NT2/D1 (cell line): ENCODE data around the gene TOMM6.

Experiments
- DNase-seq: peaks from one replicate; pipeline ENCODE4 v3.0.0-alpha.2; 2011; ENCODE audit warnings: low read depth, low spot score
- H3K27me3 ChIP-seq: 2 replicates; pipeline ENCODE4 v1.6.0; 2011; ENCODE audit warnings: mild to moderate bottlenecking; ENCODE audit not compliant: insufficient read length, insufficient read depth
- H3K36me3 ChIP-seq: 2 replicates; pipeline ENCODE4 v1.6.1; 2011; ENCODE audit warnings: mild to moderate bottlenecking, low read length, mixed read lengths; ENCODE audit not compliant: insufficient read depth, insufficient read length
- H3K4me1 ChIP-seq: 2 replicates; pipeline ENCODE4 v1.5.1; 2011; ENCODE audit not compliant: insufficient read depth, insufficient read length
- H3K4me3 ChIP-seq: 2 replicates; pipeline ENCODE4 v1.5.1; 2011; ENCODE audit warnings: low read depth; ENCODE audit not compliant: insufficient read length
- H3K9ac ChIP-seq: 2 replicates; pipeline ENCODE4 v1.6.0; 2011; ENCODE audit warnings: low read depth; ENCODE audit not compliant: insufficient read length
- H3K9me3 ChIP-seq: 2 replicates; pipeline ENCODE4 v1.5.1; 2011; ENCODE audit warnings: mild to moderate bottlenecking, low read length; ENCODE audit not compliant: insufficient read depth
- SUZ12 ChIP-seq: IDR thresholded peaks from 2 replicates; pipeline ENCODE4 v1.6.1; 2011; ENCODE audit not compliant: insufficient read length, insufficient read depth; ENCODE audit errors: extremely low read depth
- YY1 ChIP-seq: IDR thresholded peaks from 2 replicates; pipeline ENCODE4 v1.6.1; 2011; ENCODE audit not compliant: insufficient read length, insufficient read depth
- ZNF274 ChIP-seq: IDR thresholded peaks from 2 replicates; pipeline ENCODE4 v1.6.1; 2011; ENCODE audit warnings: mild to moderate bottlenecking, low read depth, low read length

The TOMM6 gene

GRCh38 chr6:41747256-41748101 is 40.0 kb upstream of the TOMM6 start, which contains the start of gene PGC:
TSS of gene PGC (minus strand) at chr6:41747397. CDS start at chr6:41747334, 63 bp downstream.
- Histone ChIP-seq H3K9ac (no peak within 1 kb of the TSS), H3K27me3 (no peaks in the 10 kb centered on the region), H3K9me3 (no peaks in the 10 kb centered on the region), H3K4me1 (peaks cover 3% of the 10 kb centered on the region), H3K36me3 (no peaks in the 10 kb centered on the region), H3K4me3 (no peak within 1 kb of the TSS)
- no peak for DNase-seq
- TF ChIP-seq SUZ12 (no peak), ZNF274 (no peak), YY1 (no peak)

DNA sequence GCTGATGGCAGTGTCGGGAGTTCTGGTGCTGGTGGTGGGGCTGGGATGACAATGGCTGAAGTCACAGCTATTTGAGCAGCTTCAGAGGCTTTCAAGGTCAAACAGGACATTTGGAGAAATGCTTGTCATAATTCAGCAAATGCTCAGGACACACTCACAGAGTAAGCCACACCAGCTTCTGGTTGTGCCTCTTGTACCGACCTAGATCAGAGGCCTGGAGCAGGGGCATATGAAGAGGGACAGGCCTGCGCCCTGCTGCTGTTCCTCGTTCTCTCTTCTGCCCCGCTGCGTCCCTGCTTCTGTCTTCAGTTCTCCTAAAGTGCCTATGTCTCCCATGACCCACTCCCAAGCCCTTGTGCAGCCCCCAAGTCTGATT is 39.4 kb upstream of the TOMM6 start:
- TF ChIP-seq SUZ12: no peak
- no peak for TF ChIP-seq ZNF274
- no peak for TF ChIP-seq YY1
- H3K27me3 ChIP-seq: no peaks in the 10 kb centered on the region
- H3K4me3 ChIP-seq: no peak overlapping the region
- peaks cover 3% of the 10 kb centered on the region for H3K4me1 ChIP-seq
- no peak for DNase-seq
- H3K9me3 ChIP-seq: no peaks in the 10 kb centered on the region
- H3K36me3 ChIP-seq: no peaks in the 10 kb centered on the region
- H3K9ac ChIP-seq: no peak overlapping the region

- DNase-seq: no peak
Observed at GRCh38 chr6:41748542-41748941, 39.0 kb upstream of the TOMM6 start.

GRCh38 chr6:41750374-41750773 is 37.1 kb upstream of the TOMM6 start:
- H3K9ac ChIP-seq: no peak overlapping the region
- no peaks in the 10 kb centered on the region for H3K27me3 ChIP-seq
- no peaks in the 10 kb centered on the region for H3K9me3 ChIP-seq
- H3K4me1 ChIP-seq: peaks cover 3% of the 10 kb centered on the region
- no peaks in the 10 kb centered on the region for H3K36me3 ChIP-seq
- no peak overlapping the region for H3K4me3 ChIP-seq
- no peak for DNase-seq
- TF ChIP-seq ZNF274 (no peak), SUZ12 (no peak), YY1 (no peak)

More at GRCh38 chr6:41748542-41748941, 39.0 kb upstream of the TOMM6 start:
- TF ChIP-seq YY1 (no peak), ZNF274 (no peak), SUZ12 (no peak)
- Histone ChIP-seq H3K27me3 (no peaks in the 10 kb centered on the region), H3K9me3 (no peaks in the 10 kb centered on the region), H3K4me3 (no peak overlapping the region), H3K4me1 (peaks cover 3% of the 10 kb centered on the region), H3K9ac (no peak overlapping the region), H3K36me3 (no peaks in the 10 kb centered on the region)

GRCh38 chr6:41755895-41756294 is 31.6 kb upstream of the TOMM6 start:
- DNase-seq: no peak
- H3K4me1 ChIP-seq: peaks cover 7% of the 10 kb centered on the region
- H3K9me3 ChIP-seq: peaks cover 8% of the 10 kb centered on the region; the same call in 1 of the 2 replicates
- no peaks in the 10 kb centered on the region for H3K36me3 ChIP-seq
- H3K4me3 ChIP-seq: no peak overlapping the region
- no peak overlapping the region for H3K9ac ChIP-seq
- TF ChIP-seq SUZ12 (no peak), ZNF274 (no peak), YY1 (no peak)
- H3K27me3 ChIP-seq: no peaks in the 10 kb centered on the region

DNA sequence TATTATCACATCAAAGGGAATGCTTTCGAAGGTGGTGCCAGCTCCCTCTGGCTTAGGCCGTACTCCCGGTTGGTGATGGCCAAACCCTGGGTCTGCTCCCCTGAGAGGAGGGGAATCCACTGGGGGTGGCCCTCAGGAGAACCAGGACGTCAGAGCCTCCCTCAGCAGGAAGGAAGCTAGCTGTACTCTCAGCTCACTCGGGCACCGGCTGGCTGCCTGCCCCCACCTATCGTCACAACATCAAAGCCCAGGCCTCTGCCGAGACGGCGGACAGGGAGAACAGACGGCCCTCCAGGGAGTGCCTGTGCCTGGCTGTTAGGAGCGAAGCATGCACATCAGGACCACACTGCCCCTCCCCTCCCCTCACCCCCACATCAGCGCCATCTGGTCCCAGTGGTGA is 31.1 kb upstream of the TOMM6 start:
- Histone ChIP-seq H3K4me1 (peaks cover 7% of the 10 kb centered on the region), H3K9ac (no peak overlapping the region)

GRCh38 chr6:41757271-41757670 is 30.2 kb upstream of the TOMM6 start:
- H3K9me3 ChIP-seq: peaks cover 8% of the 10 kb centered on the region; the same call in 1 of the 2 replicates
- no peak for DNase-seq
- no peaks in the 10 kb centered on the region for H3K27me3 ChIP-seq
- peaks cover 7% of the 10 kb centered on the region for H3K4me1 ChIP-seq
- no peak overlapping the region for H3K4me3 ChIP-seq
- no peak overlapping the region for H3K9ac ChIP-seq
- H3K36me3 ChIP-seq: no peaks in the 10 kb centered on the region
- TF ChIP-seq ZNF274 (no peak), SUZ12 (no peak), YY1 (no peak)

More for the DNA sequence above, 31.1 kb upstream of the TOMM6 start:
- Histone ChIP-seq H3K36me3 (no peaks in the 10 kb centered on the region), H3K9me3 (peaks cover 8% of the 10 kb centered on the region; the same call in 1 of the 2 replicates), H3K4me3 (no peak overlapping the region), H3K27me3 (no peaks in the 10 kb centered on the region)
- no peak for DNase-seq
- TF ChIP-seq ZNF274: no peak
- TF ChIP-seq YY1: no peak
- TF ChIP-seq SUZ12: no peak
